ENCODE results near the gene ARSH. TPM values are rescaled to one million over a fixed set of nuclear protein-coding genes. Genes with fewer than 3 reads are reported as not detected.
A peak's percentile ranks its signal among the peaks of the same experiment; 100 is the strongest.

The ARSH gene
- total and polyA plus RNA-seq, 9 donors, result not detected

- no peaks in the 10 kb centered on the region for H3K36me3 ChIP-seq
- H3K27ac ChIP-seq, result no peak overlapping the region
- H3K9me3 ChIP-seq, result no peaks in the 10 kb centered on the region
- intact Hi-C loops (cut with DNase I), result no loop called here
- WGBS, 3 donors, result 79 to 85% (median 84%) methylated on average over 6 of the region's 6 CpGs
- DNase-seq, result no peak
- no peak overlapping the region for H3K4me3 ChIP-seq
- H3K27me3 ChIP-seq, result no peaks in the 10 kb centered on the region
- H3K4me1 ChIP-seq (ENCODE audit: insufficient read depth), result no peaks in the 10 kb centered on the region
- TF ChIP-seq EP300 (IDR thresholded peaks at IDR 0.05), result no peak
- TF ChIP-seq POLR2A (IDR thresholded peaks at IDR 0.05), result no peak
- TF ChIP-seq CTCF (IDR thresholded peaks at IDR 0.05), result no peak
Measured at GRCh38 chrX:2965965-2966364, 40.4 kb upstream of the ARSH start.

- H3K4me1 ChIP-seq (ENCODE audit: insufficient read depth), result no peaks in the 10 kb centered on the region
- H3K27ac ChIP-seq, result no peak overlapping the region
- no peak for DNase-seq
- intact Hi-C loops (cut with DNase I), result no loop called here
- H3K4me3 ChIP-seq, result no peak overlapping the region
- H3K9me3 ChIP-seq, result no peaks in the 10 kb centered on the region
- H3K36me3 ChIP-seq, result no peaks in the 10 kb centered on the region
- WGBS, 3 donors, result 44 to 59% (median 46%) methylated on average over 3 of the region's 3 CpGs
- H3K27me3 ChIP-seq, result no peaks in the 10 kb centered on the region
- TF ChIP-seq EP300 (IDR thresholded peaks at IDR 0.05) (no peak), POLR2A (IDR thresholded peaks at IDR 0.05) (no peak), CTCF (IDR thresholded peaks at IDR 0.05) (no peak)
Measured at GRCh38 chrX:2967012-2967411, 39.3 kb upstream of the ARSH start.

- Histone ChIP-seq H3K9me3 (no peaks in the 10 kb centered on the region), H3K27me3 (no peaks in the 10 kb centered on the region), H3K4me1 (ENCODE audit: insufficient read depth) (no peaks in the 10 kb centered on the region), H3K4me3 (no peak overlapping the region), H3K27ac (no peak overlapping the region), H3K36me3 (no peaks in the 10 kb centered on the region)
- WGBS, 3 donors, result 74 to 83% (median 82%) methylated on average over 14 of the region's 14 CpGs
- intact Hi-C loops (cut with DNase I), result no loop called here
- no peak for DNase-seq
- TF ChIP-seq EP300 (IDR thresholded peaks at IDR 0.05) (no peak), POLR2A (IDR thresholded peaks at IDR 0.05) (no peak), CTCF (IDR thresholded peaks at IDR 0.05) (no peak)
Measured at GRCh38 chrX:2967584-2967983, 38.8 kb upstream of the ARSH start.

DNA sequence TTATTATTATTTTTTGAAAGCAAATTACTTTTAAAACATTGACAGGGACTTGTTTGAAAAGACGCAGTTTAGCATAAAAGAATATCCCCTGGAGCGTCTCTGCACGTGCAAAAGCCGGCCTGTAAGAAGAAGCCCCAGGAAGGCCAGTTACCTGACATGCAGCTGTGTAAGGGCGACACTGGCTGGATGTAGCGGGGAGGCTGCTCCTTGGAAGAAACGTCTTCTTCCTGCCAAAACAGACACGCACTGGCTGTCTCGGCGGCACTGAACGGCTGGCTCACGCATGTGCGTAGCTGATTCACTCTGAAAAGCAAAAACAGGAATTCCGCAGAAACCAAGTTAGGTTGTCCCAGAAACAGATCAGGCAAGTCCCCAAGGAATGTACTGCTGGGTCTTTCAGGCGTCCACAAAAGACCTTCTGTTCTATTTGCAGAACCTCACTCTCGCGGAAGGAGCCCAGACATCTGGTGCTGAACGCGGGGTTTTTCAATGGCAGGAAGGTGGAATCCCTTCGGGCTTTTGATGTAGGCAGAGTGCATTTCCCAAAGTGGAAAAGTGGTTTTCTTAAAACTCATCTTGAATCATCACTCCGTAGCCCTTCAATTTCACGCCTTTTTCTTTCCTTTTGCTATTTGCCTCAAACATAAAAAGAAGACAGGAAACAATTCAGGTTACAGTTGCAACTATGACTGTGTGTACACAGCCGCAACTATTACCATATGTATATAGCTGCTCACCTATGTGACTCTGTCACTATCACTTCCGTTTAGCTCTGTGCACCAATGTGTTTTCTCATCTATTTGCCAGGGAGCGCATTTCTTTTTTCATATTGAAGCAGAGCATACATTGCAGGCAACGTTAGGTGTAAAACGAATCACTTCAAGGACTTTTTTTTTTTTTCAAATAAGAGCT lies 38.1 kb upstream of the ARSH start:
- TF ChIP-seq EP300 (IDR thresholded peaks at IDR 0.05) (no peak), POLR2A (IDR thresholded peaks at IDR 0.05) (no peak), CTCF (IDR thresholded peaks at IDR 0.05) (no peak)
- no peaks in the 10 kb centered on the region for H3K36me3 ChIP-seq
- H3K27ac ChIP-seq, result no peak overlapping the region
- no peak overlapping the region for H3K4me3 ChIP-seq
- no peaks in the 10 kb centered on the region for H3K4me1 ChIP-seq (ENCODE audit: insufficient read depth)
- no peaks in the 10 kb centered on the region for H3K27me3 ChIP-seq
- WGBS, 3 donors, result 58 to 80% (median 74%) methylated on average over 27 of the region's 27 CpGs
- H3K9me3 ChIP-seq, result no peaks in the 10 kb centered on the region
- peak in 1 of 5 donors; percentile 15 for DNase-seq
- intact Hi-C loops (cut with DNase I), result no loop called here
